Psoas muscle (tissue), 8 donors: ENCODE results near the gene RBM20. TPM values are rescaled to one million over a fixed set of nuclear protein-coding genes. Genes with fewer than 3 reads are reported as not detected.

ENCODE experiments used
- ATAC-seq, 4 donors: fragments of 200-7000 bp; cut with Tn5 transposase; one replicate each; pipeline ENCODE4 v1.9.1; 2020; ENCODE audit warnings: moderate library complexity in 3 of 4, mild to moderate bottlenecking in 2 of 4
- DNase-seq, 2 donors: peaks; one replicate each; pipeline ENCODE4 v3.0.0-alpha.2; 2020
- H3K27ac ChIP-seq: fragments of 200-600 bp; one replicate; pipeline ENCODE4 v1.8.0; 2022
- H3K27me3 ChIP-seq, 3 donors: fragments of 200-600 bp in 1 of 3; one replicate each; pipeline versions ENCODE4 v1.6.1 to v1.8.0; 2013 to 2022; ENCODE audit warnings: low read length in 2 of 3, mild to moderate bottlenecking in 2 of 3, moderate library complexity in 1 of 3; ENCODE audit not compliant: insufficient read depth in 3 of 3
- H3K36me3 ChIP-seq, 2 donors: fragments of 200-600 bp in 1 of 2; one replicate each; pipeline versions ENCODE4 v1.6.1 to v1.8.0; 2013 to 2022; ENCODE audit warnings: low read depth in 1 of 2, mild to moderate bottlenecking in 1 of 2, moderate library complexity in 1 of 2; ENCODE audit not compliant: insufficient read depth in 1 of 2
- H3K4me1 ChIP-seq: fragments of 200-600 bp; one replicate; pipeline ENCODE4 v1.8.0; 2022
- H3K4me3 ChIP-seq: fragments of 200-600 bp; one replicate; pipeline ENCODE4 v1.8.0; 2022; ENCODE audit warnings: mild to moderate bottlenecking
- H3K9me3 ChIP-seq: fragments of 200-600 bp; one replicate; pipeline ENCODE4 v1.8.0; 2022
- WGBS, 3 donors: extraction: QIAGEN DNeasy Blood & Tissue Kit; methylation state at CpG; one replicate each; pipeline versions ENCODE4 v1.1.6 to v1.1.7; 2013; 5-methylcytosine and 5-hydroxymethylcytosine counted together
- intact Hi-C, 2 donors: fragments of 100-400 bp; cut with DNase I; formaldehyde crosslinking; loops; one replicate each; pipeline versions ENCODE4 v1.11.0 to v1.14.2; 2022
- polyA plus RNA-seq, 3 donors: library from polyadenylated mRNA; stranded (reverse); fragments of 200-250 nt; gene quantifications; one replicate each; pipeline ENCODE4 v1.2.3, GENCODE V29; 2013
- total RNA-seq, 4 donors: library from RNA; stranded (reverse); fragmentation: NEBNext Ultra II Directional in 2 of 4; extraction: Animal tissue kit (Norgen Biotek cat#: 25700) in 2 of 4; gene quantifications; one replicate each; pipeline versions ENCODE4 v1.2.1 to v1.2.4, GENCODE V29; 2021 to 2023
- TF ChIP-seq, protein P1 (sequence below): fragments of 200-600 bp; IDR thresholded peaks from one replicate; pipeline ENCODE4 v1.8.0; 2022; ENCODE audit warnings: antibody characterized with exemption
- donor health status: healthy with polysubstance abuse.
- donor health status: DM: no; HTN: no; CAD: no; lungs with moderate emphysema.
- donor health status: Bipolar disorder and iron deficiency.
- donor health status: healthy.
- donor health status: DM: yes; HTN: yes; CAD: no.
- donor health status: DM: no; HTN: no; CAD: no.
- donor health status: DM: no; HTN: no; CAD: no.
- donor health status: DM: yes; HTN: yes; CAD: no.

The RBM20 gene
- total and polyA plus RNA-seq, 7 donors = 1.6 to 48.8 (median 14.2) TPM

DNA sequence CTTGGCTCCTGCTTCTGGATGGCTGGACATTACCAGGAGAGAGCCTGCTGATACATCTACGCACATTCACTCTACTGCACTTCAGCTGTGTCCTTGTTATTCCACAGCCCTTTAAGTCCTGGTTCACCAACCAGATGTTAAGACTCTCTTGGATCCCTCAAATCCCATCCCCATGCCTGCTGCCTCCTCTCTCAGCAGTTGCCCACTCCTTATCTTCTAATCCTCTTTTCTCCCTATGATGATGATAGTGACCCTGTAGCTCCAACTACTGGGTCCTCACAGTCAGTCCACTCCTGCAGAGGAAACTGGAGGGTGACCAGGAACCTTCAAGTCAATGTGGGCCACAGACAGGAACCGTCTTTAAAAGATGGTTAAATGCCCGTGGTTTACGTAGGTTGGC is 131.3 kb downstream of the RBM20 start:
- Histone ChIP-seq H3K4me3 (no peak overlapping the region), H3K27me3 (no peaks in the 10 kb centered on the region), H3K27ac (peak overlapping the region; percentile 11), H3K36me3 (no peaks in the 10 kb centered on the region), H3K4me1 (peaks cover 56% of the 10 kb centered on the region), H3K9me3 (no peaks in the 10 kb centered on the region)
- DNase-seq (no peak), ATAC-seq (no peak)
- WGBS, 3 donors = 88 to 99% (median 97%) methylated on average over 4 of the region's 4 CpGs
- TF ChIP-seq, protein P1, sequence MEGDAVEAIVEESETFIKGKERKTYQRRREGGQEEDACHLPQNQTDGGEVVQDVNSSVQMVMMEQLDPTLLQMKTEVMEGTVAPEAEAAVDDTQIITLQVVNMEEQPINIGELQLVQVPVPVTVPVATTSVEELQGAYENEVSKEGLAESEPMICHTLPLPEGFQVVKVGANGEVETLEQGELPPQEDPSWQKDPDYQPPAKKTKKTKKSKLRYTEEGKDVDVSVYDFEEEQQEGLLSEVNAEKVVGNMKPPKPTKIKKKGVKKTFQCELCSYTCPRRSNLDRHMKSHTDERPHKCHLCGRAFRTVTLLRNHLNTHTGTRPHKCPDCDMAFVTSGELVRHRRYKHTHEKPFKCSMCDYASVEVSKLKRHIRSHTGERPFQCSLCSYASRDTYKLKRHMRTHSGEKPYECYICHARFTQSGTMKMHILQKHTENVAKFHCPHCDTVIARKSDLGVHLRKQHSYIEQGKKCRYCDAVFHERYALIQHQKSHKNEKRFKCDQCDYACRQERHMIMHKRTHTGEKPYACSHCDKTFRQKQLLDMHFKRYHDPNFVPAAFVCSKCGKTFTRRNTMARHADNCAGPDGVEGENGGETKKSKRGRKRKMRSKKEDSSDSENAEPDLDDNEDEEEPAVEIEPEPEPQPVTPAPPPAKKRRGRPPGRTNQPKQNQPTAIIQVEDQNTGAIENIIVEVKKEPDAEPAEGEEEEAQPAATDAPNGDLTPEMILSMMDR = no peak
- intact Hi-C loops = loop anchor here in 1 of 2 donors (5.0 kb wide), 2 partner anchors 33 to 47 kb away; no protein-coding TSS in a partner anchor

DNA sequence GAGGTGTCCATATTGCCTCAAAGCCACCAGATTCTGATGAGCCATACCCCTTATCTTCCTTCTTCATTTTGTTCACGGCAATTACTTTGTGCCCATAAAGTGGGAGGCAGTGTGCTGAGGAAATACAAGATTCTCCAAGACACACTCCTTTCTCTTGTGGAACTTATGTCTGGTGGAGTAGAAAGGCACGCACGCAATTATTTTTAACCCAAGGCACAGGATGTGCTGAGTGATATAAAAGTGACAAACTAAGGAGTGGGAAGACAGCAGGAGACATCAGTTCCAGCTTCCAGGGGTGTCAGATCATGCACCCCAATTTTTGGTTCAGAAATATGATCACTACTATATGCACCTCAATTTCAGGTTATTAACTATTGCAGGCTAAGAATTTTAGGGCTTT is 132.9 kb downstream of the RBM20 start:
- H3K9me3 ChIP-seq = no peaks in the 10 kb centered on the region
- no peak for DNase-seq
- H3K4me1 ChIP-seq = peaks cover 65% of the 10 kb centered on the region
- TF ChIP-seq, protein P1 = no peak
- H3K36me3 ChIP-seq = no peaks in the 10 kb centered on the region
- H3K27me3 ChIP-seq = no peaks in the 10 kb centered on the region
- intact Hi-C loops = loop anchor here in 1 of 2 donors (5.0 kb wide), 2 partner anchors 35 to 45 kb away; no protein-coding TSS in a partner anchor
- no peak overlapping the region for H3K4me3 ChIP-seq
- 44 to 81% (median 60%) methylated on average over 3 of the region's 3 CpGs for WGBS, 3 donors
- peak overlapping the region; percentile 62 for H3K27ac ChIP-seq
- ATAC-seq = peak in 2 of 4 donors; percentile 38 to 40

DNA sequence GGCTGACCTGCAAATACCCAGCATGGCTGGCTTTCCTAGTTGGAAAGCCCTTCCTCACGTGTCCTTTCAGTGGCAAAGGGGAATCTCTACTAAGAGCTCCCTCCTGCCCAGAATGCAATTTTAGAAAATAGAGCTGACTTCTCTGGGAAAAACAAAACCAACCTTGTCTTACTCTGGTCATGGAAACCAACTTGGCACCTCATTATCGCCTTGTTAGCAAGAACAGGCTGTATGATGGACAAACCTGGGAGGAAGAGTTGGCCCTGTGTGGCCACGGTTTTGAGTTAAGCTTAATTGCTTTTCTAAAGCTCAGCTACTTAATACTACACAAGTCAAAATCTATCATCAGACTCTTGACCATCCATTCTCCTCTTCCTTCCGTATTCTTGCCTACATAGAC is 133.5 kb downstream of the RBM20 start:
- no peaks in the 10 kb centered on the region for H3K36me3 ChIP-seq
- TF ChIP-seq, protein P1 = no peak
- no peaks in the 10 kb centered on the region for H3K27me3 ChIP-seq
- ATAC-seq = peak in 1 of 4 donors; percentile 18
- peaks cover 58% of the 10 kb centered on the region for H3K4me1 ChIP-seq
- H3K9me3 ChIP-seq = no peaks in the 10 kb centered on the region
- 41 to 80% (median 67%) methylated on average over 4 of the region's 4 CpGs for WGBS, 3 donors
- intact Hi-C loops = loop anchor here in 1 of 2 donors (5.0 kb wide), 2 partner anchors 35 to 45 kb away; no protein-coding TSS in a partner anchor
- H3K4me3 ChIP-seq = no peak overlapping the region
- H3K27ac ChIP-seq = peak overlapping the region; percentile 62
- no peak for DNase-seq

DNA sequence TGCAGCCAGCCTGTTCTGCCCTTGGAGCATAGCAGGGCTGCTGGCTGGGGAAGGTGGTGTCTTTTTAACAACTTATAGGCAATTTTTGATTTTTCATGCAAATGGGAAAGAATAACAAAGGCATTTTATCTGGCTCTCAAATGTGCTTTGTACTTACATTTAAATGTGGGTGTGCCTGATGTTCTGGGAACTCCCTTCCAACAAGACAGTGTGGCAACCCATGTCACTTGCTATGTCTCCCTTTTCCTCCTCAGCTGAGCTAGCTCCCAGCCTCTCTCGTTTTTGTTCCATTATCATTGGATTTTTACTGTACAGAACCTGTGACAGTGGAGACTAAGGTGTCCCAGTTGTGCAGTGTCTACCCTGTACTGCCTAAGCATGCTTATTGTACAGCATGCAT is 134.1 kb downstream of the RBM20 start:
- Histone ChIP-seq H3K36me3 (peaks cover 0 to under 1% of the 10 kb centered on the region in 2 donors), H3K27ac (peak overlapping the region; percentile 2), H3K9me3 (no peaks in the 10 kb centered on the region), H3K4me3 (no peak overlapping the region), H3K4me1 (peaks cover 55% of the 10 kb centered on the region), H3K27me3 (no peaks in the 10 kb centered on the region)
- intact Hi-C loops = loop anchor here in 1 of 2 donors (5.0 kb wide), 2 partner anchors 36 to 44 kb away; no protein-coding TSS in a partner anchor
- 63 to 88% (median 64%) methylated on average over 1 of the region's 1 CpG for WGBS, 3 donors
- ATAC-seq = no peak
- no peak for DNase-seq
- TF ChIP-seq, protein P1 = no peak

DNA sequence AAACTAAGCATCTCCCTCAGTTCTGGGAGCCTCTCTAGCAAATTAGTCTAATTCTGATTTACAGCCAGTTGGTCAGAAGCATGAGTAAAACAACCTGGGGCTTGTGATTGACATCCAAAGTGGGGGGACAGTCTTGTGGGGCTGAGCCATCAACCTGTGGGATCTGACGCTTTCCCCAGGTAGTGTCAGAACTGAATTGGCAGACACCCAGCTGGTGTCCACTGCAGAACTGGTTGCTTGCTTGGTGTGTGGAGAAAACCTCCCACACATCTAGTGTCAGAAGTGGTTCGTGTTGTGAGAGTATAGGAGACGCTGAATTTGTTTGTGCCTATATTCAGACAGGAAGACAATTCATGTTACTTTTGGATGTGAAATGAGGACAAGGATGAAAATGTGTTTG is 135.4 kb downstream of the RBM20 start:
- Histone ChIP-seq H3K27me3 (no peaks in the 10 kb centered on the region), H3K9me3 (no peaks in the 10 kb centered on the region), H3K36me3 (peaks cover 0 to 13% of the 10 kb centered on the region in 2 donors), H3K4me3 (no peak overlapping the region), H3K4me1 (peaks cover 55% of the 10 kb centered on the region), H3K27ac (no peak overlapping the region)
- intact Hi-C loops = loop anchor here in 1 of 2 donors (5.0 kb wide), 2 partner anchors 37 to 43 kb away; no protein-coding TSS in a partner anchor
- DNase-seq = no peak
- WGBS, 3 donors = 67 to 84% (median 83%) methylated on average over 3 of the region's 3 CpGs
- TF ChIP-seq, protein P1 = no peak
- ATAC-seq = no peak
